H9 (cell line): ENCODE results near the gene TMEM106B. TPM values are rescaled to one million over a fixed set of nuclear protein-coding genes. Genes with fewer than 3 reads are reported as not detected.

Experiments
- DNase-seq: peaks from one replicate; pipeline ENCODE4 v3.0.0-alpha.2; 2017
- H2AFZ ChIP-seq: one replicate; pipeline ENCODE4 v1.6.1; 2013; ENCODE audit warnings: mild to moderate bottlenecking, low read length, control low read depth, moderate library complexity
- H2AK5ac ChIP-seq: 2 replicates; pipeline ENCODE4 v1.6.1; 2013; ENCODE audit warnings: low read length, control low read depth, mixed read lengths; ENCODE audit not compliant: insufficient read length
- H2BK120ac ChIP-seq: one replicate; pipeline ENCODE4 v1.6.1; 2013; ENCODE audit warnings: low read depth, mild to moderate bottlenecking, low read length, control low read depth, inconsistent platforms; ENCODE audit not compliant: poor library complexity, severe bottlenecking
- H2BK12ac ChIP-seq: 2 replicates; pipeline ENCODE4 v1.6.1; 2013; ENCODE audit warnings: low read length, control low read depth, mixed read lengths, low read depth; ENCODE audit not compliant: insufficient read length
- H2BK15ac ChIP-seq: 2 replicates; pipeline ENCODE4 v1.6.1; 2013; ENCODE audit warnings: low read depth, low read length, control low read depth
- H2BK20ac ChIP-seq: one replicate; pipeline ENCODE4 v1.6.1; 2013; ENCODE audit warnings: low read depth, mild to moderate bottlenecking, low read length, control low read depth, inconsistent platforms; ENCODE audit not compliant: poor library complexity, severe bottlenecking
- H2BK5ac ChIP-seq: 2 replicates; pipeline ENCODE4 v1.6.1; 2013; ENCODE audit warnings: low read length, control low read depth, mixed read lengths; ENCODE audit not compliant: insufficient read length
- H3K14ac ChIP-seq: 2 replicates; pipeline ENCODE4 v1.6.1; 2013; ENCODE audit warnings: low read length, control low read depth; ENCODE audit not compliant: insufficient read depth
- H3K18ac ChIP-seq: 2 replicates; pipeline ENCODE4 v1.6.1; 2013; ENCODE audit warnings: low read depth, mild to moderate bottlenecking, mixed read lengths, low read length, control low read depth; ENCODE audit not compliant: insufficient read length
- H3K23ac ChIP-seq: 2 replicates; pipeline ENCODE4 v1.6.1; 2013; ENCODE audit warnings: low read length, control low read depth, mixed read lengths, low read depth; ENCODE audit not compliant: insufficient read length
- H3K23me2 ChIP-seq: 2 replicates; pipeline ENCODE4 v1.6.1; 2013; ENCODE audit warnings: low read depth, mild to moderate bottlenecking, mixed read lengths, low read length, control low read depth; ENCODE audit not compliant: insufficient read length, poor library complexity, severe bottlenecking
- H3K27ac ChIP-seq: 2 replicates; pipeline ENCODE4 v1.5.1; 2013; ENCODE audit warnings: low read length, control low read depth, mixed read lengths, low read depth; ENCODE audit not compliant: insufficient read length
- H3K27me3 ChIP-seq: 2 replicates; pipeline ENCODE4 v1.6.1; 2013; ENCODE audit warnings: low read length, control low read depth, inconsistent platforms; ENCODE audit not compliant: insufficient read depth
- H3K4ac ChIP-seq: 2 replicates; pipeline ENCODE4 v1.6.1; 2013; ENCODE audit warnings: low read depth, mild to moderate bottlenecking, control low read depth, inconsistent platforms, low read length, moderate library complexity
- H3K4me1 ChIP-seq: 2 replicates; pipeline ENCODE4 v1.6.1; 2013; ENCODE audit warnings: low read length, control low read depth, inconsistent platforms; ENCODE audit not compliant: insufficient read depth
- H3K4me2 ChIP-seq: 2 replicates; pipeline ENCODE4 v1.6.1; 2013; ENCODE audit warnings: low read length, control low read depth, mixed read lengths; ENCODE audit not compliant: insufficient read length, insufficient read depth
- H3K56ac ChIP-seq: 2 replicates; pipeline ENCODE4 v1.6.1; 2013; ENCODE audit warnings: low read depth, mild to moderate bottlenecking, mixed read lengths, low read length, control low read depth; ENCODE audit not compliant: insufficient read length
- H3K79me1 ChIP-seq: 2 replicates; pipeline ENCODE4 v1.6.1; 2013; ENCODE audit warnings: low read depth, mild to moderate bottlenecking, moderate library complexity, low read length, control low read depth, inconsistent platforms; ENCODE audit not compliant: insufficient read depth, poor library complexity, severe bottlenecking
- H3K79me2 ChIP-seq: 2 replicates; pipeline ENCODE4 v1.6.1; 2013; ENCODE audit warnings: low read length, control low read depth, inconsistent platforms; ENCODE audit not compliant: insufficient read depth
- H3K9ac ChIP-seq: 2 replicates; pipeline ENCODE4 v1.6.1; 2013; ENCODE audit warnings: low read length, control low read depth, mixed read lengths; ENCODE audit not compliant: insufficient read length; ENCODE audit errors: extremely low read depth
- H3K9me3 ChIP-seq: one replicate; pipeline ENCODE4 v1.6.1; 2013; ENCODE audit warnings: low read depth, low read length, inconsistent platforms; ENCODE audit not compliant: control insufficient read depth
- H3T11ph ChIP-seq: one replicate; pipeline ENCODE4 v1.6.1; 2013; ENCODE audit warnings: mild to moderate bottlenecking, low read length, control low read depth, inconsistent platforms
- H4K20me1 ChIP-seq: one replicate; pipeline ENCODE4 v1.6.1; 2013; ENCODE audit not compliant: control insufficient read depth, insufficient read length, insufficient read depth
- H4K5ac ChIP-seq: 2 replicates; pipeline ENCODE4 v1.6.1; 2013; ENCODE audit warnings: low read depth, mild to moderate bottlenecking, mixed read lengths, low read length, control low read depth; ENCODE audit not compliant: insufficient read length
- H4K8ac ChIP-seq: replicated peaks from 2 replicates; pipeline ENCODE4 v1.6.1; 2013; ENCODE audit warnings: low read length, control low read depth, mixed read lengths, low read depth; ENCODE audit not compliant: insufficient read length
- H4K91ac ChIP-seq: 2 replicates; pipeline ENCODE4 v1.6.1; 2013; ENCODE audit warnings: low read depth, mild to moderate bottlenecking, moderate library complexity, mixed read lengths, low read length, control low read depth; ENCODE audit not compliant: insufficient read length
- H3K27ac Mint-ChIP-seq, 3 experiments: 2 replicates in 2 of 3; 3 replicates in 1 of 3; pipeline ENCODE4 v1.8.0; 2020 to 2021; ENCODE audit warnings: mixed read lengths in 3 of 3, mild to moderate bottlenecking in 1 of 3, moderate library complexity in 1 of 3
- H3K27me3 Mint-ChIP-seq: 2 replicates; pipeline ENCODE4 v1.8.0; 2021; ENCODE audit warnings: low read depth, mild to moderate bottlenecking, moderate library complexity, mixed read lengths
- H3K36me3 Mint-ChIP-seq, 3 experiments: 2 replicates in 2 of 3; 3 replicates in 1 of 3; pipeline ENCODE4 v1.8.0; 2020 to 2021; ENCODE audit warnings: low read depth in 3 of 3, mixed read lengths in 3 of 3; ENCODE audit not compliant: insufficient read depth in 1 of 3
- H3K4me1 Mint-ChIP-seq, 2 experiments: 2 replicates each; pipeline ENCODE4 v1.8.0; 2020; ENCODE audit warnings: mixed read lengths in 2 of 2
- H3K4me3 Mint-ChIP-seq, 2 experiments: 2 replicates in 1 of 2; 3 replicates in 1 of 2; pipeline ENCODE4 v1.8.0; 2020 to 2021; ENCODE audit warnings: mild to moderate bottlenecking in 2 of 2, mixed read lengths in 2 of 2, moderate library complexity in 1 of 2
- H3K9me3 Mint-ChIP-seq, 2 experiments: 2 replicates in 1 of 2; 3 replicates in 1 of 2; pipeline ENCODE4 v1.8.0; 2020; ENCODE audit warnings: mild to moderate bottlenecking in 2 of 2, mixed read lengths in 2 of 2, moderate library complexity in 1 of 2
- CTCF ChIP-seq: fragments of 200-600 bp; sonication (generic); conservative IDR thresholded peaks from 3 replicates; pipeline ENCODE4 v1.8.0; 2021; ENCODE audit warnings: antibody characterized with exemption, mild to moderate bottlenecking
- WGBS: extraction: QIAGEN DNeasy Blood & Tissue Kit; methylation state at CpG from one replicate; pipeline ENCODE4 v1.1.7; 2013; ENCODE audit warnings: missing lambda C conversion rate, low lambda C conversion rate, mixed read lengths; ENCODE audit not compliant: insufficient read length; ENCODE audit errors: extremely low coverage; 5-methylcytosine and 5-hydroxymethylcytosine counted together
- total RNA-seq: library from RNA; stranded (reverse); gene quantifications from 2 replicates; pipeline ENCODE4 v1.2.1, GENCODE V29; 2021

TMEM106B gene
- total RNA-seq, 1 experiment from 2014 or later, result 28.4 TPM

DNA sequence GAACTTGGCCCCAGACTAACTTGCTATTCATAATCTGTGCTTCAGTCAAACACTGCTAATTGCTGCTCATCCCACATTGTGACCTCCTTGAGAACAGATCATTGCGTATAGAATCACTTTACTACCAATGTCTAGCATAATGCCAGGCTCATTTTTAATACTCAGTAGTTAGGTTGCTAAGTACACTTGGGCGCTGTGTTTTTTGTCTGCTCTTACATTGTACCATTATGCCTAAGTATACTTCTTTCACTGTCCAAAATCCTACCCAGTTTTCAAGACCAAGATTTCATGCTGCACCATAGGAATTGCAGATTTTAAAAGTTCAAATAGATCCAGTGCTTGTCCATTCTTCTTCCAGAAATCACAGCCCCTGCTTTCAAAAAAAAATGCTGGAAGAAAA is 32.8 kb upstream of the TMEM106B start:
- Histone ChIP-seq H3K9me3 (no peaks in the 10 kb centered on the region), H2AK5ac (no peak overlapping the region), H3K56ac (no peak overlapping the region), H3K79me2 (no peaks in the 10 kb centered on the region), H3K14ac (no peak overlapping the region), H4K5ac (no peak overlapping the region), H3K4ac (no peak overlapping the region), H3K4me1 (no peaks in the 10 kb centered on the region), H2BK120ac (no peak overlapping the region), H2BK20ac (no peak overlapping the region), H2BK12ac (no peak overlapping the region), H3K4me2 (no peak overlapping the region), H2AFZ (no peak overlapping the region), H2BK15ac (no peak overlapping the region), H3K27ac (no peak overlapping the region), H4K8ac (no peak overlapping the region), H4K91ac (no peak overlapping the region), H3K18ac (no peak overlapping the region), H3K23ac (no peak overlapping the region), H3K23me2 (no peaks in the 10 kb centered on the region), H2BK5ac (no peak overlapping the region), H3K27me3 (no peaks in the 10 kb centered on the region), H3K79me1 (no peaks in the 10 kb centered on the region), H3K9ac (no peak overlapping the region), H4K20me1 (no peaks in the 10 kb centered on the region), H3T11ph (no peak overlapping the region)
- Mint-ChIP-seq H3K9me3 (no peaks in the 10 kb centered on the region; a peak in 2 of 5 replicates), H3K4me1 (no peaks in the 10 kb centered on the region), H3K27me3 (no peaks in the 10 kb centered on the region), H3K36me3 (peaks cover 0 to 1% (median 0%) of the 10 kb centered on the region in 3 experiments; a peak in 1 of 7 replicates), H3K4me3 (no peak overlapping the region), H3K27ac (no peak overlapping the region)
- TF ChIP-seq CTCF, result no peak
- no peak for DNase-seq
- no CpG with 5 or more reads among the region's 2 CpGs for WGBS
